Measurements from ENCODE around the gene RPGRIP1L.

GRCh38 chr16:53753431-53753830 lies 49.8 kb upstream of the RPGRIP1L start:
- no peak for TF ChIP-seq MAFK (IDR thresholded peaks at IDR 0.05; ENCODE audit: low read depth, low read length)
- no peak for TF ChIP-seq POLR2A (IDR thresholded peaks at IDR 0.05; ENCODE audit: control extremely low read depth in 1 of 2, low read depth in 2 of 2, low read length in 2 of 2)
- peak in 1 of 3 experiments; percentile 13; a peak in 1 of 4 replicates for TF ChIP-seq CTCF (IDR thresholded peaks at IDR 0.05; ENCODE audit: control extremely low read depth in 1 of 3, insufficient read depth in 1 of 3, low read depth in 1 of 3, low read length in 3 of 3)
- no peak for TF ChIP-seq TAF1 (IDR thresholded peaks at IDR 0.05; ENCODE audit: low read depth, low read length)
- TF ChIP-seq EZH2 (IDR thresholded peaks at IDR 0.05; ENCODE audit: low read depth, low read length, severe bottlenecking): no peak
- no peak for TF ChIP-seq HDAC6 (IDR thresholded peaks at IDR 0.05; ENCODE audit: low read depth, low read length)
- TF ChIP-seq NANOG (IDR thresholded peaks at IDR 0.05; ENCODE audit: insufficient read depth, low read depth, low read length, poor library complexity, severe bottlenecking): no peak
- no peak for TF ChIP-seq JUN (IDR thresholded peaks at IDR 0.05; ENCODE audit: low read depth, low read length)
- TF ChIP-seq JUND (IDR thresholded peaks at IDR 0.05; ENCODE audit: low read length): no peak
- no peak for TF ChIP-seq CREB1 (IDR thresholded peaks at IDR 0.05)

All from H1 (cell line).